GM06990 (cell line): Measurements from ENCODE around the gene CITED4.

Experiments used
- DNase-seq: peaks from one replicate; pipeline ENCODE4 v3.0.0-alpha.2; 2011; ENCODE audit not compliant: insufficient read length; ENCODE audit errors: extremely low read depth
- H3K27me3 ChIP-seq: replicated peaks from 2 replicates; pipeline ENCODE4 v1.6.0; 2011; ENCODE audit warnings: low read length; ENCODE audit not compliant: control insufficient read depth, insufficient read depth
- H3K36me3 ChIP-seq: 2 replicates; pipeline ENCODE4 v1.5.1; 2011; ENCODE audit warnings: low read length; ENCODE audit not compliant: control insufficient read depth, insufficient read depth
- H3K4me3 ChIP-seq: replicated peaks from 2 replicates; pipeline ENCODE4 v1.5.1; 2011; ENCODE audit warnings: low read depth, mild to moderate bottlenecking, control low read depth, low read length
- CTCF ChIP-seq: IDR thresholded peaks from 2 replicates; pipeline ENCODE4 v1.5.1; 2011; ENCODE audit warnings: low read length, control low read depth, mild to moderate bottlenecking, inconsistent platforms; ENCODE audit not compliant: insufficient read depth, poor library complexity, severe bottlenecking

Gene CITED4

GRCh38 chr1:40893946-40894345 lies 31.8 kb upstream of the CITED4 start:
- Histone ChIP-seq H3K4me3 (no peak overlapping the region), H3K27me3 (no peaks in the 10 kb centered on the region), H3K36me3 (no peaks in the 10 kb centered on the region)
- no peak for TF ChIP-seq CTCF
- no peak for DNase-seq

DNA sequence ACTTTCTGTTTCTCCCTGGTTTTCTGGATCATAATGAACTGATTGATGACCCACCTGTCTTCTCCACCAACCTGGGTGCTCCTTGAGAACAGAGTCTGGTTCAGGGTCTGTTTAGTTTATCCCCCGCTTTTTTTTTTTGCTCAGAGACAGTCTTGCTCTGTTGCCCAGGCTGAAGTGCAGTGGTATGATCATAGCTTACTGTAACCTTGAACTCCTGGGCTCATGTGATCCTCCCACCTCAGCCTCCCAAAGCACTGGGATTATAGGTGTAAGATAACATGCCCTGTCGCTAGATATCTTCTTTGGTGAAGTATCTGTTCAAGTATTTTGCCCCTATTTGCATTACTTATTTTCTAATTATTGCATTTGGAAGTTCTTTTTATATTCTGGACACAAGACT lies 30.2 kb upstream of the CITED4 start:
- Histone ChIP-seq H3K27me3 (no peaks in the 10 kb centered on the region; the same call in 1 of the 2 replicates), H3K36me3 (no peaks in the 10 kb centered on the region), H3K4me3 (no peak overlapping the region)
- no peak for DNase-seq
- no peak for TF ChIP-seq CTCF

DNA sequence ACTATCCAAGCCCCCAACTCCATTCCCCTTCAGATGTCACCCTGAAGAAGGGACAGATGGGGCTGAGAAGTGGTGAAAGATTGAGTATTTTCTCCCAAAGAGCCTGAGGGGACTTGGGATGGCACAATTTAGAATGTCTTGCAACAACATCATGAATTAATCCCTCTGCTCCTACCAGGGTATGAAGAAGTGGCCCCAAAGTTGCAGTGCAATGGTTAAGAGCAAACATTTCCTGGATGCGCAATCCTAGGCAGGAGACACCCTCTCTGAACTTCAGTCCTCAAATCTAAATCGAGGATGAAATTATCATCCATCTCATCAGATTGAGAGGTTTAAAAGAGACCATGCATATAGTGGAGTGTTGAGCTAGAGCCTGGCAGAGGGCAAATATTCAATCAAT lies 28.6 kb upstream of the CITED4 start:
- Histone ChIP-seq H3K36me3 (no peaks in the 10 kb centered on the region), H3K27me3 (no peaks in the 10 kb centered on the region; the same call in 1 of the 2 replicates), H3K4me3 (no peak overlapping the region)
- DNase-seq, result no peak
- TF ChIP-seq CTCF, result no peak

DNA sequence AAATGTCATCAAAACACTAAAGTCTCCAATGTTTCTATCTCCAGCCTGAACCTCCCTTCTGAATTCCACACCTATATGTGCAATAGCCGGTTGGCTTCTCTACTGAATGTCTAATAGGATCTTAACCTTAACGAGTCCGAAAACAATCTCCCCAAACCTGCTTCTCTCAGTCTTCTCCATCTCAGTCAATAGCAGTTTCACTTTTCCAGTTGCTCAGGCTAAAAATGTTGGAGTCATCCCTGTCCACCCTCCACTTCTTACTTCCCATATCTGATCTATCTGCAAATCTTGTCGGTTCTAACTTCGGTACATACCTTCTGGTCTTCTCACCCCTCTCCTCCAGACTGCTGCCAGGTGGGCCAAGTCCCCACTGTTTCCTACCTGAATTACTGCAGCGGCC lies 25.5 kb upstream of the CITED4 start:
- Histone ChIP-seq H3K27me3 (no peaks in the 10 kb centered on the region; the same call in 1 of the 2 replicates), H3K4me3 (no peak overlapping the region), H3K36me3 (no peaks in the 10 kb centered on the region)
- DNase-seq, result no peak
- no peak for TF ChIP-seq CTCF

DNA sequence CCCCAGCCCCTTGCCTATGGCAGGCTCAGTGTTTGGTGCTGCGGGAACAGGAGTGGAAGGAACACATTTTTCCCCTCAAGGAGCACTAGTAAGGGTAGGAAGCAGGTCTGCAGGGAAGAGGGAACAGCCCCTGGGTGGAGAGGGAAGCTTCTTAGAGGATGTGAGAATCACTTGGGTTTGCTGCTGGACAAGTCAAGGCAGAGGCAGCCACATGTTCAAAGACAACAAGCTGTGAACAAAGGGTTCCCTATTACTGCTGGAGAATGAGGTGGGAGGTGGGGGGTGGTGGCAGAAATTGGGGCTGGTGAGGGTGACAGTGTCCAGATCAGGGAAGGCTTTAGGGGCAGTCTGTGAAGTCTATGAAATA lies 24.8 kb upstream of the CITED4 start:
- DNase-seq, result no peak
- TF ChIP-seq CTCF, result no peak
- no peak overlapping the region for H3K4me3 ChIP-seq

GRCh38 chr1:40886318-40887011 lies 24.3 kb upstream of the CITED4 start:
- TF ChIP-seq CTCF, result no peak
- no peak for DNase-seq
- no peaks in the 10 kb centered on the region for H3K36me3 ChIP-seq

More for the DNA sequence above, 24.8 kb upstream of the CITED4 start:
- H3K27me3 ChIP-seq, result no peaks in the 10 kb centered on the region; the same call in 1 of the 2 replicates
- H3K36me3 ChIP-seq, result no peaks in the 10 kb centered on the region

More at GRCh38 chr1:40886318-40887011, 24.3 kb upstream of the CITED4 start:
- Histone ChIP-seq H3K27me3 (no peaks in the 10 kb centered on the region; the same call in 1 of the 2 replicates), H3K4me3 (no peak overlapping the region)
